GM21515 (cell line): Measurements from ENCODE around the gene NT5C1B.
A peak's percentile ranks its signal among the peaks of the same experiment; 100 is the strongest.

ENCODE experiments used
- ATAC-seq: cut with Tn5 transposase; IDR thresholded peaks from one replicate; pipeline ENCODE4 v1.9.1; 2021; ENCODE audit not compliant: unreplicated experiment

The NT5C1B gene

DNA sequence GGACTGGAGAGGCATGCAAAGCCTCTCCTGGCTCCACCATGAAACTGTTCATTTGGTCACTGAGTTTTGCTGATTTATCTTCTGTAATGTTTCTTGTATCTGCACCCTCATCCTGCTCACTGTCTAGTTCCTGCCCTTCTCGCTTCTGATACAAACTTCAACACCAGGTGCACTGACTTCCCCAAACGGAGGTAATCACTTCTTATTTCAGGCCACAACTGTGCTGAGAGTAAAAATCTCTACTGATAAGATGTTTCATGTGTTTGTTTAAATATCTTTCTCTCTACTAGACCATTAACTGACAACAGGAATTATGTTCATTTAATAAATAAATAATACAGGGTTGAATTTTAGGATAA is 10.9 kb upstream of the NT5C1B start:
- no peak for ATAC-seq

DNA sequence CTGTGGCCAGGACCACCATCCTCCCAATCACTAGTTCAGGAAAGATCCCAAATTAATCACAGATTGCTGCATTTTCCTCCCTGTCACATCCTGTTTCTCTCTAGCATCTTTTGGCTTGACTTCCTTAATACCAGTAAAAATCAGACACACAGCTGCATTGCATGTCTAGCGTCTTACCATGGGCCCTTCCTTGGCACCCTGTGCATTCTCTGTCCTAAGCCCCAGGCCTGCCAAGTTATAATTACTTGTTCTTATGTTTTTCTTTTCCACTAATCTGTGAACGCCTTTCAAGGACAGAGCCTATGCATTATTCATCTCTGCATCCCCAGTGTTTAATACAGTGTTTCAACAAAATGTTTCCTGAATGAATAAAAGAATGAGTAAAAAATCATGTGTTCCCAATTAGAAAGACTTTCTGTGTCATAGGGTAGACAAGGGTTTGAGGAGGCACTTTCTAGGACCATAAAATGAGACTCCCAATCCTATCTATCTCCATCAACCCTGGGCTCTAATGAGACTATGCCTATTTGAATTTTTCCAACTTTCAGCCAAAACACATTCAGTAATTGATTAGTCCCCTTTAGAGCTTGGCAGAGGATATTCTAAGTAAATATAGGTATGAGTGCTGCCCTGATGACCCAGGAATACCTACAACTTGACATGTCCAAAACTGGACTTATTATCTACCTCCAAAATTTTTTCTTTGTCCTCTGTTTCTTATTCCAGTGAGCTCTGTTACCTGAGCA is 10.3 kb upstream of the NT5C1B start:
- ATAC-seq, result no peak

DNA sequence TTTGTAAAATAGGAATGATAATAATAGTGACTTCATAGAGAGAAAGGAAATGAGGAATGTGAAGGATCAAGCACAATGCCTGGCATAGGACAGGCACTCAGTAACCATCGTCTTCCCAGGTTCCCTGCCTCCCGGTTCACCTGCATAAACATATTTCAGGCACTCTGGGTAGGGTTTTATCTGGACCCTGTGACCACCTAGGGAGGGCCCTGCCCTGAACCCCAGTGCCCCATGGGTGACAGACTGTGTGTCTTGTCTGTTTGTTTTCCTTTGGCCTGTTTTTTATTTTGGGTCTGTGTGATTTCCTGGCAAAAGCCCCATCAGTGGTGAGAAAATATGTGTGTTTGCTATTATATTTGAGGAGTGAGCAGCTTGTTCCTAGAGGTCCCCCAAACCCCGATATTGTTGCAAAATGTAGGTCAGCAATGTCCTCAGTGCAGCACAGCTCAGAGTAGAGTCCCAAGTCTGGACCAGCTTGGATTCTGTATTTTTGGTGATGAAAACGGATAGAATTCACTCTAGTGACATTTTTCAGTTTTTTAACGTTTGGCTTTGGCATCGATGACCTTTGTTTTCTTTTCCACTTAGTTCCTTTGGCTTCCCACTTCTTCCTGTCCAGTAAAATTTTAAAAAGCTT is 9.6 kb upstream of the NT5C1B start:
- no peak for ATAC-seq

DNA sequence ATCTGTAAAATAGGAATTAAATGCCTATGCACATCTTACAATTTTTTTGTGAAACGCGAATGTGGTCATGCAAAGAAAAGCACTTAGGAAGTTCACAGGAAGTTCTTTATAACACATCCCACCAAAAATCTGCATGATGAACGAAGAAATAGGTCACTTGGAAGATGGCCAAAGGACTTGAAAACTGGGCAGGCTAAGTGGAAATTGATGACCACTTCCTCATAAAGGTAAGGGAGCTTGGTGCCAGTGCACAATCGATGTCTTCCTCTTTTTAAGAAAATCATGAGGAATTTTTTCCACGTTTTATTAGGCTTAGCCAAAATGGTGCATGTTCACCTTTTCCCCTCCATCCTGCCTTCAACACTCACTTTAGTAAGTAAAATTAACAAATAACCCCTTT is 8.2 kb upstream of the NT5C1B start:
- ATAC-seq, result no peak

DNA sequence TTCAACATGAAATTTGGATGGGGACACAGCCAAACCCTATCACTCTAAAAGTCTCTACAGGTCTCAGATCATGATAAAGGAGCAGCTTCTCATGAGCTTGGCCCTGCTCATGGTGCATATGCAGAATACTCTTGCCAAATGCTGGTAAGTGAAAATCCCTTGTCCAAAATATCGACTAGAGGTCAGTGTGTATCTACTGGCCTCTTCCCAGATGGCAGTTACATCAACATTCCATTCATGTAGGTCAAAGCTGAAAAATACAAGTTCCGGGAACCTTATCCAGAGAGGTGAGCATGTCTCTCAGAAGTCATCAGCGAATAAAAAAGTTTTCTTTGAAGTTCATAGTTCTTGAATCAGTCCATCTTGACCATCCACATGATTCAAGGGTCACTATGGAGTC is 7.6 kb upstream of the NT5C1B start:
- no peak for ATAC-seq

DNA sequence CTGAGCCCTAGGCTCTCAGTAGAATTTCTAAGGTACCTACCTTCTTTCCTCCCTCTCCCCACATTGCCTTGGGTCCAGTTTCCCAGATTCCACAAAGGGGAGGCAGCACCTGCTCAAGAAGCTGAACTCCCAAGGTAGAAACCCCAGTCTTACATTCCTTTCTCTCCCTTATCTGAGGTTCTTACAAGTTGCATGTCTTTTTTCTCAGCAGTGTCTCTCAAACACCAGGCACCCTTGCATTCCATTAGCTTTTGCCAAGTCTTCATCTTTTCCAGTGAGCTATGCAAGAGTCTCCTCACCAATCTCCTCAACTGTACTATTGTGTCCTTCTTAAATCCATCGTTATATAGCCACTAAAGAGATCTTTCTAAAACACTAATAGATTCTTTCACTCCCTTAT is 4.1 kb upstream of the NT5C1B start:
- no peak for ATAC-seq

DNA sequence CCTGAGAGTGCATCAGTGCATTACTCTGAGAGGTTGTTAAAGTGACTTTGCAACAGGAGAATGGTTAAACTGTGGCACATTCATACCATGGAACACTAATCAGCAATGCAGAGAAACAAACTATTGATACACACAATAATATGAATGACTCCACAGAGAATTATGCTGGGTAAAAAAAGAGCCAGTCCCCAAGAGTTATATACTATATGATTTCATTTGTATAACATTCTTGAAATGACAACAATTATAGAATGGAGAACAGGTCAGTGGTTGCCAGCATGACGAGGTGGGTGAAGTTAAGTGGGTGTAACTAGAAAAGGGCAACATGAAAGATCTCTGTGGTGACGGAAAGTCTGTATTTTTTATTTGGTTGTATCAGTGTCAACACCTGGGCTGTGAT is 3.0 kb upstream of the NT5C1B start:
- ATAC-seq, result no peak

DNA sequence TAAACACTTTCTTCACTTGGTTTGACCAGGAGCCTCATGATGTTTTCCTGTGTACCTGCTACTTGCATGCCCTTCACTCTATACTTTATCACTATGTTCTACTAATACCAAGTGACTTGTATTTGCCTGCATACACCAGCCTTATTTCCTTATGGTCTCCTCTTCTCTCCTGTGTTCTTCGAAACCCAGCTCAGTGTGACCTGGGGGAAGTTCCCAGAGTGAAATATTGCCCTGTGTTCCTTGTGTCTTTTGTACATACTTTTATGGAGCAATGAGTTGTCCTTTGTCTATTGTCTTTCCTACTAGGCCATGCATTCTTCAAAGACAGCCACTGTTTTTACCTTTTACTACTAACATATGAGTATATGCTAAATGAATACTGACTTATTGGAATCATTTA is 567 bp downstream of the NT5C1B start:
- ATAC-seq, result no peak

DNA sequence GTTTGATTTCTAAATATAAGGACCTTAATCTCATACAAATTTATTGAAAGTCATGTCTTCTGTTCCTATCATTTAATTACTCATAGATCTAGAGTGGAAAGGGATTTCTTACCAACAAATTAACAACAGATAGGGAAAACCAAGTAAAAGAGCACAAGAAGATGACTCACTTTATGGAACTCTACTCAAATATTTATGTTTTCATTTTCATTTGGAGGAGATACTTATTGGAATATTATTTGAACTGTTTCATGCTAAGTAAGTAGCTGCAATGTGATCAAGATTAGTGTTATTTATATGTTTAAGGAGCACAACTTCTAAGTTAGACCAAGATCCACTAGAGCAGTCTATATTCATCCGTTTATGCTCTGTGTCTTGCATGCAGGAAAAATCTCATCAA is 1.3 kb downstream of the NT5C1B start:
- ATAC-seq, result no peak

DNA sequence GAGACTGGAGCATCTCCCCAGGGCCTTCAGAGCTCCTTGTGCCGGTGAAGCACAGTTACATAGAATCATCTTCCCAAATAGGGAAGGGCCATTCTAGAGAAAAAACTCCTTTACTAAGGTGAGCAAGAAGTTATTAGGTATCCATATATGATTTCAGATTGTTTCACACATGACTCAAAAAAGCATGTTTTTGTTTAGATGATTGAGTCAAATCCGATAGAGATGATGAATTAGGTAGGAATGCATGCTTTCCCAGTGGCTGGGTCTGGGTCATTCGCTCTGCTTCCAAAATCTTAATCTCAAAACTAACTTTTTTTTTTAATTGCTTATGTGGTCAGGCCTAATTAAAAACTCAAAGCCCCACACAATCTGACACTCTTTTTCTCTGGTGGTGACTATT is 3.8 kb downstream of the NT5C1B start:
- ATAC-seq, result no peak

DNA sequence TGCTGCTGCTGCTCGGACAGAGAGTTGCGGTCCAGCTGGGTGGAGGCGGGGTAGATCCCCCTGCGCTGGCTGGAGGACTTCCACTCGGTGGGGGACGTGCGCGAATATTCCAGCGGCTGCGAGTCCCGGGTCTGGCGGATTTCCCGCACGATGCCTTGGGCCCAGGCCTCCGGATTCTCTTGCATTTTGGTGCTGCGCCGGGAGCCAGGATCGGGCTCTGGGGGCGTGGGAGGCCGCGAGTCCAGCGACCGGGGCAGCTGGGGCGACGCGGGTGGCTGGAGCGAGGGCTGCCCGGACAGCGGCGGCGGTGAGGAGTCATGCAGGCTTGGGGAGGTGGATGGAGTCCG is 4.8 kb downstream of the NT5C1B start:
- ATAC-seq, result no peak

DNA sequence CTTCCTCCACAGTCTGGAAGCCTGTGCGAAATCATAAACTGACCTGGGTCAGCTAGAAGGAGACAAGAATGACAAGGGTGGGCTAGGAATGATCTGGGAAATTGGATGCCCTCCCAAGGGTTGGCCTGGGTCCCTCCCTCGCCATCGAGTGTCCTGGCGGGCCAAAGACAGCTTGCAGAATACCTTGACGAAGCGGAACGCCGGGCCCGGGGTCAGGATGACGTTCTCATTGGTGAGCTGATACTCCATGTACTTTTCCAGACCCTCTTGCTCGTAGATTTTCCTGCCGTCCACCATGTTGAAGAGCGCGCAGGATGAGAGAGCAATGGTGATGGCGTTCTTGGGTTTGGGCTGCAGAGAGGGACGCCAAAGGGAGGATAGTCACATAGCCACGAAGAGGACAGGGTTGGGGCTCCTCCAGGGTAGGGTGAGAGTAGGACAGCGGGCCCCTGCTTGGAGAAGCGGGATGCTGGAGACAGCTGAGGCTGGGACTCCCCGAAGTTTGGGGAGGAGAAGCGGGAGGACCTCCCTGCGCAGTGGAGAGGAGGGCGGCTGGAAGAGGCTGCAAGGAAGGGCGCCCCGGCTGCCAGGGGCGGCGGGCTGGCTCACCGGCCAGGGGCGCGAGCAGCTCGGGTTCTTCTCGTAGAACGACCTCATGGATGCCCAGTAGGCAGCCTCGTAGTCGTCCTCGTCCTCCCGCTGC is 5.3 kb downstream of the NT5C1B start:
- ATAC-seq, result no peak

DNA sequence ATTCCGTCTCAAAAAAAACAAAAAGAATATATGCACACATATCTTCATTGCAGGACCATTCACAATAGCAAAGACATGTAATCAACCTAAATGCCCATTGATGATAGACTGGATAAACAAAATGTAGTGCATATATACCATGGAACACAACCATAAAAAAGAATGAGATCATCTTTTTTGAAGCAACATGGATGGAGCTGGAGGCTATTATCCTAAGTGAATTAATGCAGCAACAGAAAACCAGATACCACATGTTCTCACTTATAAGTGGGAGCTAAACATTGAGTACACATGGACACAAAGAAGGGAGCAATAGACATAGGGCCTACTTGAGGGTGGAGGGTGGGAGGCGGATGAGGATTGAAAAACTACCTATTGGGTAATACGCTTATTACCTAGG is 8.8 kb downstream of the NT5C1B start:
- ATAC-seq, result no peak

DNA sequence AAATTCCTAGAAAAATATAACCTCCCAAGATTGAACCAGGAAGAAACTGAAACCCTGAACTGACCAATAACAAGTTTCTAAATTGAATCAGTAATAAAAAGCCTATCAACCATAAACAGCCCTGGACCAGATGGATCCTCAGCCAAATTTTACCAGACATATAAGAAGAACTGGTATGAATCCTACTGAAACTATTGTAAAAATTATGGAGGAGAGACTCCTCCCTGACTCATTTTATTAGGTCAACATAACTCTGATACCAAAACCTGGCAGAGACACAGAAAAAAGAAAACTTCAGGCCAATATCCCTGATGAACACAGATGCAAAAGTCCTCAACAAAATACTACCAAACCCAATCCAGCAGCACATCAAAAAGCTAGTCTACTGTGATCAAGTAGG is 11.3 kb downstream of the NT5C1B start:
- ATAC-seq, result no peak

DNA sequence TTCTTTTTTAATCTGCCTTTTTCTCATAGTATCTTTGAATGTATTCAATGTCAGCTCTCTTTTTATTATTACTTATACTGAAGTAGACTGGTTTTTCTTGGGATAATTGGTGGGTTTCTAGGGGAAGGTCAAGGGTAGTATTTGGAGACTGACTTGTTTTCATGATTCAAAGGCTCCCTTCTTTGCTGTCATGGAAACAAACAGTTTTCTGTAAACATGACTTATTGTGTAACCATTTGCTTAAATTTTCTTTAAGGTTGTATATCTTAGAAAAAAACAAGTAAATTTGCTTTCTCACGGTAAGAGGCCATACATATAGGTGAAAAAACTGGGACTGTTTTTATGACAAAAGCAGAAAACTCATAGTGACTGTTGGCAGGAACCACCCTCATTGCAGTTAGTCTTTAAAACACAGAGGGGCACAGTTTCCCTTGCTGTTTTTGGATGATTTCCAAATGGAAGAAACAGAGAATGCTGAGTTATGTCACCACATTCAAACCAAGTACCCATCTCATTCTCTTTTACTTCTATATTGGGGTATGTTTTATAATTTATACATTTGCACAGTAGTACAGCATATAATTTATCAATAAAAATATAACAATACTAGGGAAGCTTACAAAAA is 23.1 kb downstream of the NT5C1B start:
- ATAC-seq, result no peak

DNA sequence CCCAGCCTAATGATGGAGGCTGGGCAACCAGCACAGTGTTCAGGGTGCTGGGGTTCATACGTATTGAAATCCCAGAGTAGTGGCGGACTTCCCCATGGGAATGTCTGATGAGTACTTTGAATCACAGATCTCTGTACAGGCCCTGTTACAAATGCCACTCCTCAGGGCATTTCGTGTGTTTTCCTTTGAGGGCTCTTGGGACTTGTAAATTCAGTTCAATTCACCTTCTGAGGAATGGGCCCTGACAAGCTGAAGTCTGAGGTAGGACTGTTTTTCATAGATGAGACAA is 28.6 kb downstream of the NT5C1B start:
- ATAC-seq, result peak; percentile 1

DNA sequence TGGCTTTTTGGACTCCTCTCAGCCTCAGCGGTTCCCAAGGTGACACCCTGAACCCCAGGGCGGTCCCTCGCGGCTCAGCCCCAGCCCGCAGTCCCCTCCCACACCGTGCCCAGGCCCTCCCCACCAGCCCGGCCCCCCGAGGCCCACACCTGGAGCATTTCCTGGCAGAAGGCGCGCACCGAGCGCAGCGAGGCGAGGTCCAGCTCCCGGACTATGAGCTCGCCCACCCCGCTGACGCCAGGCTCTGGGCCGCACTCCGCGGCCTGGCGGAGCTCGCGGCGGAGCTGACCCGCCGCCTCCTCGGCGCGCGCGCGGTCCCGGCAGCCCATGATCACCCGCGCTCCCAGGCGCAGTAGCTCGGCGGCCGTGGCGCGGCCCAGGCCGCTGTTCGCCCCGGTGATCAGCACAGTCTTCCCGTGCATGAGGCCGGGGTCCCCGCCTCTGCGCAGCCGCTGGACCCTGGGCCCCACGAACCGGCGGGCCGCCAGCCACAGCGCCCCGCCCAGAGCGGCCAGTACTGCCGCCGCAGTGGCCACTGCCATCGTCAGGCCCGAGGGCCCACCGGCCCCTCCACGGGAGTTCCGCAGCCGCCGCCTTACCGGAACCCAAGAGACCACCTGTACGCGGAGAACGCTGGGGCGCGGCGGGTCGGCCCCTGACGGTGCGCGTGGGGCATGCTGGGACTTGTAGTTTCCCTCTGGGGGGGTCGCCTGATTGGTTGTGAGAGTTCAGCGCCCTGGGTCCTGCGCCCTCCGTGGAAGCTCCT is 29.2 kb downstream of the NT5C1B start, which contains the start of gene RDH14:
Gene RDH14 (minus strand): TSS at position 623 of the 766 bp plus-strand sequence. CDS start 81 bp downstream, at position 542.
- peak; percentile 95 for ATAC-seq

DNA sequence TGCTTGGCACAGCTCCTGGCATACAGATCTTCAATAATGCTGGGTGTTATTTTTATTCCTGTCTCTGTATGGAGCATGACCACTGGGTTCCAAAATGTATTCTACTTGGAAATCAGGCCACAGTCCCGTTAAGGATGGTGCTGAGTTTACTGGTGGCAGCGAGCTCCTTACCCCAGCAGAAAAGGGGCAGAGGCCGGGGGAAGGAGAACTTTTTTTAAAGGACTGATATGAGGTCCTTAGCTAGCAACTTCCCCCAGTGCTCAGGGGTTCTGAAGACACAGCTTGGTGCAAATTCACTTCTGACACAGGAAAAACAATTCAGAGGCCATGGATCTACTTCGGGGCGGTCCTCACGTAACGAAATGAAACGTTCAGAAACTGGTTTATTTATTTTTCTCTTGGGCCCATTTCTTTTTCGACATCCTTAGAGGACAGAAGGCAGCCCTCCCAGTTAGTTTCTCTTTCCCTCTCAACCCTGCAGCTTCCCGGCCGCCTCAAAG is 29.8 kb downstream of the NT5C1B start:
- no peak for ATAC-seq

DNA sequence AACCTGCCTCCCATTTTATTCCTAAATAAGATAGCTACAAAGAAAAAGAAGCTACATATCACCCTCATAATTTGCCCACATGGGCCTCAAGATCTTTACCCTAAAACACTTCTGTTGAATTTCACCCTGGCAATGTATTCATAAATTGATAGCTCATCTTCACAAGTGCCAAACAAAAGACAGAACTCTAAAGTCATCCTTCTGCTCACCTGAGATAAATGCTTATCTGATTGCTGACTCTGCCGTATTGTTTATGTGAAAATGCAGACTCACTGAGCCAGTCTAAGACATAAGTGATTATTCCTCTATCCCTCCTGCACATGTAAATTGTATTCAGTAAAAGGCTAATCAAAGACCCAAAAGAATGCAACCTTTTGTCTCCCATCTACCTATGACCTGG is 30.9 kb downstream of the NT5C1B start:
- no peak for ATAC-seq

DNA sequence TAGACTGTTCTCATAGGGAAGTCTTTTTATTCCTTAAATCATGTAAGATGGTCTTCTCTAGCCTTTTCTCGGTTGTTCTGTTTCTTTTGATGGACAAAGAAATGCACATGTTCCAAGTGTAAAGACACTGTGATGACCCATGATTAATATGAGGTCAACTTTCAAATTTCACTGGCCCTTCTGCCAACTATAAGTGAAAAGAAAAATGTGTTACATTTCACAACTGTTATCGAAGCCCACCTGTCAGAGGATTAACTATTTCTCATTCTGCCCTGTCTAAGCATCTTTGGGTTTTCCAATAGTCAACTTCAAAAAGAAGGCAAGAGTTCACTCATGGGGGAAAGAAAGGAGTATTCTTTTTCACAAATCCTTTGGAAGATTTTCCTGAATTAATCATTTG is 32.2 kb downstream of the NT5C1B start:
- ATAC-seq, result no peak

DNA sequence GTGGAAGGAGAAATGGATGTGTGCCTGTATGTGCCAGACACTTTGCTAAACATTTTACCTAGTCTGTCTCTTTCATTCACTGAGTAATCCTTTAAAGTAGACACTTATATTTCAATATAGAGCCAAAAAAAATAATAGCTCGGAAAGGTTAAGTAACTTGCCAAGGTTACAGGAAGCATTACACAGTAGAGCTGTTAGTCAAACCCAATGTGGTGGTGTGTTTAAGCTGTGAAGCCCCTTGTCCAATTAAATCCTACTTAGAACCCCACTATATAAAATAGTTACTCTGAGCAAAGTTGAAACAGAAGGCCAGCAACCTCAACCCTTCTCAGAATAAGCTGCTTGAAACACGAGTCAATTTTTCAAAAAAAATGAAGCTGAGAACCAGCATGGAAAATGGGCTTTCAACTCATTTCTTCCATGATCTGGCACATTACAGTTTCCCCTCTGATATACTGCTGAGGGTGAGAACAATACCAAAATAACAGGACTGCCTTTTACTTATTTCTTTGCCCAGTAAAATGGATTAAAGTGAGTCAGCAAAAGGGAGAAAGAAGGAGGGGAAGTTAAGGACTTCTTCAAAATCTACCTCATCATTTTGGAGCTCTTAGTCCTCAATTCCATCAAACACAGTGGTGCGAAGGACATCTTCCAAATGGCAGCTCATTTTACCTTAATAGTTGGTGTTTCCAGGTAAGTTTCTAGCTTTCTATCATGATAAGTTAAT is 36.9 kb downstream of the NT5C1B start:
- ATAC-seq, result no peak
